GM10248 (cell line): Measurements from ENCODE around the gene PCSK6.

Source experiments
- CTCF ChIA-PET: fragments of 300-600 bp; sonication (Branson Sonifier 250); formaldehyde crosslinking; extraction: SDS; loops from one replicate; lab custom pipeline; 2021; ENCODE audit warnings: antibody characterized with exemption; lab: Yijun Ruan, JAX
- POLR2A ChIA-PET: fragments of 350-650 bp; sonication (Branson Sonifier 250); formaldehyde crosslinking; extraction: SDS; loops from one replicate; lab custom pipeline; 2020; ENCODE audit warnings: antibody characterized with exemption; lab: Yijun Ruan, JAX
- DNase-seq: peaks from one replicate; pipeline ENCODE4 v3.0.0; 2012; ENCODE audit errors: extremely low spot score
- CTCF ChIP-seq: IDR thresholded peaks from 2 replicates; pipeline ENCODE4 v1.5.1; 2012; ENCODE audit warnings: mild to moderate bottlenecking, low read depth; ENCODE audit errors: extremely low read depth, missing control alignments, control extremely low read depth

Gene PCSK6

GRCh38 chr15:101387574-101387973 is 101.9 kb downstream of the PCSK6 start:
- no peak for DNase-seq
- CTCF ChIA-PET: no interaction called here
- no peak for TF ChIP-seq CTCF
- POLR2A ChIA-PET: no interaction called here

GRCh38 chr15:101386967-101387366 is 102.5 kb downstream of the PCSK6 start:
- no peak for TF ChIP-seq CTCF
- ChIA-PET CTCF (no interaction called here), POLR2A (no interaction called here)
- DNase-seq: no peak

GRCh38 chr15:101386006-101386405 is 103.5 kb downstream of the PCSK6 start:
- ChIA-PET CTCF (no interaction called here), POLR2A (no interaction called here)
- DNase-seq: no peak
- no peak for TF ChIP-seq CTCF

GRCh38 chr15:101384276-101384675 is 105.2 kb downstream of the PCSK6 start:
- no peak for TF ChIP-seq CTCF
- POLR2A ChIA-PET: no interaction called here
- DNase-seq: no peak
- CTCF ChIA-PET: no interaction called here

- POLR2A ChIA-PET: no interaction called here
- no peak for TF ChIP-seq CTCF
- DNase-seq: no peak
- CTCF ChIA-PET: interaction anchor here (1.6 kb wide), 1 partner anchor 10 kb away, joined by 3 read pairs; no protein-coding TSS in a partner anchor
Observed at GRCh38 chr15:101382544-101382943, 107.0 kb downstream of the PCSK6 start.

GRCh38 chr15:101381671-101382212 is 107.8 kb downstream of the PCSK6 start:
- CTCF ChIA-PET: interaction anchor here (1.6 kb wide), 1 partner anchor 10 kb away, joined by 3 read pairs; no protein-coding TSS in a partner anchor
- TF ChIP-seq CTCF: no peak
- no peak for DNase-seq
- POLR2A ChIA-PET: no interaction called here
